MM.1S (cell line): ENCODE data around the gene DDI1.

Experiments used
- DNase-seq: peaks from one replicate; pipeline ENCODE4 v3.0.0-alpha.2; 2015
- H2AFZ ChIP-seq: fragments of 300-600 bp; sonication (generic); 2 replicates; pipeline ENCODE4 v1.6.0; 2016; ENCODE audit warnings: antibody characterized with exemption, low read length
- H3F3A ChIP-seq: fragments of 300-600 bp; sonication (generic); 2 replicates; pipeline ENCODE4 v1.6.1; 2016; ENCODE audit warnings: mild to moderate bottlenecking, antibody characterized with exemption, low read length, moderate library complexity, mixed read lengths; ENCODE audit not compliant: insufficient read depth
- H3K27ac ChIP-seq: fragments of 300-600 bp; sonication (generic); 2 replicates; pipeline ENCODE4 v1.5.1; 2016; ENCODE audit warnings: mild to moderate bottlenecking, low read length
- H3K27me3 ChIP-seq: fragments of 300-600 bp; sonication (generic); replicated peaks from 2 replicates; pipeline ENCODE4 v1.6.0; 2016; ENCODE audit warnings: low read length; ENCODE audit not compliant: insufficient read depth
- H3K36me3 ChIP-seq: fragments of 300-600 bp; sonication (generic); replicated peaks from 2 replicates; pipeline ENCODE4 v1.6.1; 2016; ENCODE audit warnings: mild to moderate bottlenecking, low read length, mixed read lengths; ENCODE audit not compliant: insufficient read depth
- H3K4me1 ChIP-seq: fragments of 300-600 bp; sonication (generic); 2 replicates; pipeline ENCODE4 v1.6.1; 2016; ENCODE audit warnings: low read length, mixed read lengths
- H3K4me2 ChIP-seq: fragments of 300-600 bp; sonication (generic); 2 replicates; pipeline ENCODE4 v1.6.0; 2016; ENCODE audit warnings: low read depth, low read length
- H3K4me3 ChIP-seq: fragments of 300-600 bp; sonication (generic); 2 replicates; pipeline ENCODE4 v1.5.1; 2016; ENCODE audit warnings: low read length, mixed read lengths
- H3K79me2 ChIP-seq: fragments of 300-600 bp; sonication (generic); 2 replicates; pipeline ENCODE4 v1.6.1; 2016; ENCODE audit warnings: mixed run types, low read length, mixed read lengths
- H3K9ac ChIP-seq: fragments of 300-600 bp; sonication (generic); 2 replicates; pipeline ENCODE4 v1.6.1; 2016; ENCODE audit warnings: low read length, mixed read lengths
- H3K9me2 ChIP-seq: fragments of 300-600 bp; sonication (generic); replicated peaks from 2 replicates; pipeline ENCODE4 v1.6.1; 2016; ENCODE audit warnings: mild to moderate bottlenecking, low read length, mixed read lengths; ENCODE audit not compliant: insufficient read depth
- H3K9me3 ChIP-seq: fragments of 300-600 bp; sonication (generic); replicated peaks from 2 replicates; pipeline ENCODE4 v1.6.1; 2016; ENCODE audit warnings: mild to moderate bottlenecking, low read length, mixed read lengths; ENCODE audit not compliant: insufficient read depth
- H4K20me1 ChIP-seq: fragments of 300-600 bp; sonication (generic); 2 replicates; pipeline ENCODE4 v1.6.1; 2016; ENCODE audit warnings: mild to moderate bottlenecking, low read length, moderate library complexity, mixed read lengths; ENCODE audit not compliant: insufficient read depth
- CTCF ChIP-seq: fragments of 300-600 bp; sonication (generic); IDR thresholded peaks from 2 replicates; pipeline ENCODE4 v1.5.1; 2016; ENCODE audit warnings: antibody characterized with exemption, low read length, mixed read lengths
- EZH2 ChIP-seq: fragments of 300-600 bp; sonication (generic); optimal IDR thresholded peaks from 2 replicates; pipeline ENCODE3; 2017; ENCODE audit warnings: low read depth, mild to moderate bottlenecking, antibody characterized with exemption, low read length, mixed read lengths
- EZH2phosphoT487 ChIP-seq: fragments of 300-600 bp; sonication (generic); IDR thresholded peaks from 2 replicates; pipeline ENCODE4 v1.6.1; 2018; ENCODE audit warnings: antibody characterized with exemption, low read length

Gene DDI1

GRCh38 chr11:103993507-103993906 is 42.9 kb upstream of the DDI1 start:
- Histone ChIP-seq H3K4me3 (no peak overlapping the region), H3K79me2 (no peaks in the 10 kb centered on the region), H3K27ac (no peak overlapping the region), H3K9me2 (no peaks in the 10 kb centered on the region), H3F3A (no peaks in the 10 kb centered on the region), H3K9me3 (no peaks in the 10 kb centered on the region), H3K36me3 (no peaks in the 10 kb centered on the region), H3K4me2 (no peak overlapping the region), H3K27me3 (no peaks in the 10 kb centered on the region), H2AFZ (no peak overlapping the region), H4K20me1 (no peaks in the 10 kb centered on the region), H3K9ac (no peak overlapping the region), H3K4me1 (no peaks in the 10 kb centered on the region)
- no peak for TF ChIP-seq EZH2phosphoT487
- no peak for TF ChIP-seq EZH2
- no peak for TF ChIP-seq CTCF
- no peak for DNase-seq

GRCh38 chr11:103994094-103994493 is 42.3 kb upstream of the DDI1 start:
- H3K9me2 ChIP-seq: no peaks in the 10 kb centered on the region
- no peaks in the 10 kb centered on the region for H3K9me3 ChIP-seq
- H3K79me2 ChIP-seq: no peaks in the 10 kb centered on the region
- no peak for DNase-seq
- H3K27ac ChIP-seq: no peak overlapping the region
- no peak overlapping the region for H3K9ac ChIP-seq
- no peaks in the 10 kb centered on the region for H4K20me1 ChIP-seq
- no peak overlapping the region for H2AFZ ChIP-seq
- H3K4me1 ChIP-seq: no peaks in the 10 kb centered on the region
- no peaks in the 10 kb centered on the region for H3F3A ChIP-seq
- no peak overlapping the region for H3K4me3 ChIP-seq
- no peaks in the 10 kb centered on the region for H3K36me3 ChIP-seq
- no peak overlapping the region for H3K4me2 ChIP-seq
- TF ChIP-seq EZH2phosphoT487 (no peak), CTCF (no peak), EZH2 (no peak)
- H3K27me3 ChIP-seq: no peaks in the 10 kb centered on the region

GRCh38 chr11:103994518-103994917 is 41.9 kb upstream of the DDI1 start:
- H3K36me3 ChIP-seq: no peaks in the 10 kb centered on the region
- no peaks in the 10 kb centered on the region for H3K79me2 ChIP-seq
- H2AFZ ChIP-seq: no peak overlapping the region
- H3K9me3 ChIP-seq: no peaks in the 10 kb centered on the region
- no peak overlapping the region for H3K4me3 ChIP-seq
- H3K9ac ChIP-seq: no peak overlapping the region
- H3K4me1 ChIP-seq: no peaks in the 10 kb centered on the region
- no peaks in the 10 kb centered on the region for H4K20me1 ChIP-seq
- no peak overlapping the region for H3K27ac ChIP-seq
- no peak for DNase-seq
- TF ChIP-seq EZH2 (no peak), CTCF (no peak), EZH2phosphoT487 (no peak)
- no peak overlapping the region for H3K4me2 ChIP-seq
- H3K9me2 ChIP-seq: no peaks in the 10 kb centered on the region
- H3F3A ChIP-seq: no peaks in the 10 kb centered on the region
- H3K27me3 ChIP-seq: no peaks in the 10 kb centered on the region

GRCh38 chr11:103995896-103996295 is 40.5 kb upstream of the DDI1 start:
- no peaks in the 10 kb centered on the region for H4K20me1 ChIP-seq
- H3K27ac ChIP-seq: no peak overlapping the region
- TF ChIP-seq EZH2: no peak
- TF ChIP-seq CTCF: no peak
- TF ChIP-seq EZH2phosphoT487: no peak
- H3K9me3 ChIP-seq: no peaks in the 10 kb centered on the region
- no peaks in the 10 kb centered on the region for H3K36me3 ChIP-seq
- H3K9ac ChIP-seq: no peak overlapping the region
- H3K4me3 ChIP-seq: no peak overlapping the region
- H3K4me2 ChIP-seq: no peak overlapping the region
- no peaks in the 10 kb centered on the region for H3K4me1 ChIP-seq
- no peaks in the 10 kb centered on the region for H3K9me2 ChIP-seq
- H2AFZ ChIP-seq: no peak overlapping the region
- H3K79me2 ChIP-seq: no peaks in the 10 kb centered on the region
- DNase-seq: no peak
- H3F3A ChIP-seq: no peaks in the 10 kb centered on the region
- no peaks in the 10 kb centered on the region for H3K27me3 ChIP-seq
